HCT116 (cell line): Measurements from ENCODE around the gene MFSD6L. TPM values are rescaled to one million over a fixed set of nuclear protein-coding genes. Genes with fewer than 3 reads are reported as not detected.

ENCODE experiments used
- ATAC-seq: fragments of 200-7000 bp; cut with Tn5 transposase; 2 replicates; pipeline ENCODE4 v1.9.1; 2020; ENCODE audit warnings: mild to moderate bottlenecking, moderate library complexity
- BruUV-seq: library from RNA; stranded (reverse); fragments of 400-500 nt; replicated peaks from 2 replicates; lab custom pipeline; 2021; lab: Mats Ljungman, UMichigan
- CTCF ChIA-PET: fragments of 300-600 bp; sonication (Branson Sonifier 250); formaldehyde crosslinking; loops from one replicate; lab custom pipeline; 2021; ENCODE audit warnings: antibody characterized with exemption; lab: Charles Lee
- POLR2A ChIA-PET: fragments of 300-600, 350-600 bp; sonication (Branson Sonifier 250); formaldehyde crosslinking; loops from one replicate; lab custom pipeline; 2021; ENCODE audit warnings: antibody characterized with exemption; lab: Charles Lee
- RAD21 ChIA-PET, 2 experiments: fragments of 300-600 bp; sonication (Branson Sonifier 250); formaldehyde crosslinking; loops; one replicate each; lab custom pipeline; 2023; ENCODE audit warnings: low total read pairs in 2 of 2; ENCODE audit not compliant: uncharacterized antibody in 2 of 2, unreplicated experiment in 2 of 2, low non-redundant PET in 1 of 2; lab: Charles Lee
- DNase-seq: peaks from one replicate; pipeline ENCODE4 v3.0.0-alpha.2; 2010; ENCODE audit warnings: low read depth, low spot score
- H2AFZ ChIP-seq: fragments of 200-600 bp; shearing (Covaris generic), sonication (generic); 2 replicates; pipeline ENCODE4 v1.6.1; 2017; ENCODE audit warnings: low read depth, mixed run types, mixed read lengths, antibody characterized with exemption, low read length; ENCODE audit not compliant: poor library complexity, severe bottlenecking
- H3K27ac ChIP-seq: 2 replicates; pipeline ENCODE4 v1.5.1; 2012; ENCODE audit warnings: low read depth, low read length
- H3K27me3 ChIP-seq: fragments of 200-600 bp; sonication (generic); 2 replicates; pipeline ENCODE4 v1.6.1; 2016; ENCODE audit warnings: mixed run types, low read length, mixed read lengths; ENCODE audit not compliant: insufficient read depth
- H3K36me3 ChIP-seq, 2 experiments: fragments of 200-500 bp in 1 of 2; fragments of 200-600 bp in 1 of 2; sonication (Bioruptor generic) in 1 of 2; sonication (generic) in 1 of 2; 2 replicates each; pipeline versions ENCODE4 v1.5.1 to v1.6.1; 2014 to 2016; ENCODE audit warnings: low read length in 2 of 2, inconsistent platforms in 1 of 2, mixed read lengths in 1 of 2, mixed run types in 1 of 2; ENCODE audit not compliant: insufficient read depth in 2 of 2, control insufficient read depth in 1 of 2
- H3K4me1 ChIP-seq, 2 experiments: fragments of 200-600 bp in 1 of 2; sonication (generic) in 1 of 2; 2 replicates each; pipeline versions ENCODE4 v1.5.1 to v1.6.1; 2012 to 2017; ENCODE audit warnings: low read length in 2 of 2, inconsistent platforms in 1 of 2, mild to moderate bottlenecking in 1 of 2, mixed read lengths in 1 of 2, mixed run types in 1 of 2, moderate library complexity in 1 of 2; ENCODE audit not compliant: insufficient read depth in 2 of 2, control insufficient read depth in 1 of 2
- H3K4me2 ChIP-seq: fragments of 200-600 bp; sonication (generic); 2 replicates; pipeline ENCODE4 v1.6.1; 2017; ENCODE audit warnings: mixed run types, low read length, mixed read lengths
- H3K4me3 ChIP-seq, 2 experiments: fragments of 200-600 bp in 1 of 2; sonication (generic) in 1 of 2; replicated peaks in 1 of 2; 2 replicates each; pipeline ENCODE4 v1.5.1; 2011 to 2016; ENCODE audit warnings: low read length in 2 of 2, control low read depth in 1 of 2, low read depth in 1 of 2, mild to moderate bottlenecking in 1 of 2, mixed read lengths in 1 of 2, mixed run types in 1 of 2
- H3K79me2 ChIP-seq: fragments of 200-600 bp; sonication (generic); 2 replicates; pipeline ENCODE4 v1.6.1; 2017; ENCODE audit warnings: mild to moderate bottlenecking, mixed run types, low read length, moderate library complexity, mixed read lengths; ENCODE audit not compliant: insufficient read depth
- H3K9ac ChIP-seq: fragments of 200-600 bp; sonication (generic); 2 replicates; pipeline ENCODE4 v1.6.1; 2016; ENCODE audit warnings: low read length, mixed read lengths
- H3K9me2 ChIP-seq: fragments of 200-600 bp; sonication (generic), shearing (Covaris generic); 2 replicates; pipeline ENCODE4 v1.6.1; 2017; ENCODE audit warnings: mixed run types, mild to moderate bottlenecking, moderate library complexity; ENCODE audit not compliant: insufficient read depth
- H3K9me3 ChIP-seq, 2 experiments: fragments of 200-500 bp in 1 of 2; fragments of 200-600 bp in 1 of 2; sonication (Bioruptor generic) in 1 of 2; sonication (generic) in 1 of 2; 2 replicates each; pipeline ENCODE4 v1.6.1; 2014 to 2017; ENCODE audit warnings: low read length in 2 of 2, mixed read lengths in 2 of 2, inconsistent platforms in 1 of 2, low read depth in 1 of 2, mild to moderate bottlenecking in 1 of 2, mixed run types in 1 of 2, moderate library complexity in 1 of 2; ENCODE audit not compliant: control insufficient read depth in 1 of 2, insufficient read depth in 1 of 2
- H4K20me1 ChIP-seq: fragments of 200-600 bp; sonication (generic), shearing (Covaris generic); 2 replicates; pipeline ENCODE4 v1.6.1; 2017; ENCODE audit warnings: mixed run types, mild to moderate bottlenecking, moderate library complexity; ENCODE audit not compliant: insufficient read depth
- CEBPB ChIP-seq: IDR thresholded peaks from 2 replicates; pipeline ENCODE4 v1.6.1; 2012; ENCODE audit warnings: low read depth
- ELF1 ChIP-seq: IDR thresholded peaks from 2 replicates; pipeline ENCODE4 v1.6.1; 2012; ENCODE audit warnings: low read depth, borderline replicate concordance
- EZH2phosphoT487 ChIP-seq: fragments of 200-600 bp; IDR thresholded peaks from 2 replicates; pipeline ENCODE4 v1.6.1; 2018; ENCODE audit warnings: antibody characterized with exemption, borderline replicate concordance
- JUND ChIP-seq: IDR thresholded peaks from 2 replicates; pipeline ENCODE4 v1.6.1; 2012
- TCF7L2 ChIP-seq: IDR thresholded peaks from 2 replicates; pipeline ENCODE4 v1.7.0; 2011; ENCODE audit warnings: borderline replicate concordance, inconsistent platforms; ENCODE audit not compliant: insufficient read depth, insufficient read length; ENCODE audit errors: extremely low read depth
- ZFX ChIP-seq: fragments of 450-650 bp; IDR thresholded peaks from 2 replicates; pipeline ENCODE4 v1.6.1; 2017
- intact Hi-C: fragments of 100-400 bp; cut with micrococcal nuclease; formaldehyde crosslinking; loops from 2 replicates; pipeline ENCODE4 v1.10.0; 2022
- total RNA-seq: library from RNA; stranded (reverse); gene quantifications from one replicate; pipeline ENCODE4 v1.2.1, GENCODE V29; 2021; ENCODE audit not compliant: unreplicated experiment
- TF ChIP-seq, protein P1 (sequence below), 3 experiments: fragments of 200-600 bp in 1 of 3; sonication (generic) in 1 of 3; IDR thresholded peaks in 2 of 3; conservative IDR thresholded peaks in 1 of 3; 2 replicates each; pipeline ENCODE4 v1.5.1; 2012 to 2017; ENCODE audit warnings: low read depth in 2 of 3, low read length in 2 of 3, antibody characterized with exemption in 1 of 3, borderline replicate concordance in 1 of 3, control low read depth in 1 of 3, mild to moderate bottlenecking in 1 of 3, mixed read lengths in 1 of 3, mixed run types in 1 of 3, moderate library complexity in 1 of 3; ENCODE audit not compliant: insufficient read depth in 1 of 3
- TF ChIP-seq, protein P2 (sequence below): IDR thresholded peaks from 2 replicates; pipeline ENCODE4 v1.6.1; 2012; ENCODE audit warnings: low read depth

The MFSD6L gene
- total RNA-seq, 1 experiment from 2014 or later: not detected

DNA sequence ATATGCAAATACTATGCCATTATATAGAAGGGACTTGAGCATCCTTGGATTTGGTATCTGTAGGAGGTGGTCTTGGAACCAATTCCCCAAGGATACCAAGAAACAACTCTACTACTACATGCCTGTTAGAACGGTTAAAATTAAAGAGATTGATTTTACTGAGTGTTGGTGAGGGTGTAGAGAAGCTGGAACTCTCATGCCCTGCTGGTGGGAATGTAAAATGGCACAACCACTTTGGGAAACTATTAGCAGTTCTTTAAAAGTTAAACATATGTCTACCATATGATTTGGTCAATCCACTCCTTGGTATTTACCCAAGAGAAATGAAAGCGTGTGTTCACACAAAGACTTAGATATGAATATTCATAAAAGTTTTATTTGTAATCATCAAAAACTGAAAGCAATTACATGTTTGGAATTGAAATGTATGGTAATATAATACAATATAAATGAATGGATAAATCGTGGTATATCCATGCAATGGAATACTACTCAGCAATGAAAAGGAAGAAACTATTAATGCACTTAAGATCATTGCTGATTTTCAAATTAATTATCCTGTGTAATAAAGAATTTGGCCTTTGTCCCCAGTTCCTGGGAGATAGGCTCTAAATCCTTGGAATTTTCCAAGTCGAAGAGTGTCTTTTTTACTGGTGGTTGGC, 7.8 kb downstream of the MFSD6L start:
- Histone ChIP-seq H3K4me1 (no peaks in the 10 kb centered on the region), H3K79me2 (no peaks in the 10 kb centered on the region), H4K20me1 (no peaks in the 10 kb centered on the region), H2AFZ (no peak overlapping the region), H3K4me3 (no peak overlapping the region), H3K27me3 (no peaks in the 10 kb centered on the region), H3K9me3 (peaks cover 6 to 9% of the 10 kb centered on the region in 2 experiments; a peak in 3 of 4 replicates), H3K36me3 (no peaks in the 10 kb centered on the region), H3K27ac (no peak overlapping the region), H3K4me2 (no peak overlapping the region), H3K9ac (no peak overlapping the region), H3K9me2 (no peaks in the 10 kb centered on the region)
- BruUV-seq: no TSS peak
- ATAC-seq: no peak
- RAD21 ChIA-PET: no interaction called here
- TF ChIP-seq, protein P1, sequence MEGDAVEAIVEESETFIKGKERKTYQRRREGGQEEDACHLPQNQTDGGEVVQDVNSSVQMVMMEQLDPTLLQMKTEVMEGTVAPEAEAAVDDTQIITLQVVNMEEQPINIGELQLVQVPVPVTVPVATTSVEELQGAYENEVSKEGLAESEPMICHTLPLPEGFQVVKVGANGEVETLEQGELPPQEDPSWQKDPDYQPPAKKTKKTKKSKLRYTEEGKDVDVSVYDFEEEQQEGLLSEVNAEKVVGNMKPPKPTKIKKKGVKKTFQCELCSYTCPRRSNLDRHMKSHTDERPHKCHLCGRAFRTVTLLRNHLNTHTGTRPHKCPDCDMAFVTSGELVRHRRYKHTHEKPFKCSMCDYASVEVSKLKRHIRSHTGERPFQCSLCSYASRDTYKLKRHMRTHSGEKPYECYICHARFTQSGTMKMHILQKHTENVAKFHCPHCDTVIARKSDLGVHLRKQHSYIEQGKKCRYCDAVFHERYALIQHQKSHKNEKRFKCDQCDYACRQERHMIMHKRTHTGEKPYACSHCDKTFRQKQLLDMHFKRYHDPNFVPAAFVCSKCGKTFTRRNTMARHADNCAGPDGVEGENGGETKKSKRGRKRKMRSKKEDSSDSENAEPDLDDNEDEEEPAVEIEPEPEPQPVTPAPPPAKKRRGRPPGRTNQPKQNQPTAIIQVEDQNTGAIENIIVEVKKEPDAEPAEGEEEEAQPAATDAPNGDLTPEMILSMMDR (IDR thresholded peaks at IDR 0.05 in 2 of 3, conservative IDR thresholded peaks at IDR 0.05 in 1 of 3; ENCODE audit: borderline replicate concordance in 1 of 3, insufficient read depth in 1 of 3, low read depth in 2 of 3, low read length in 2 of 3): peak in 2 of 3 experiments; percentile 34 to 41; a peak in 3 of 6 replicates
- TF ChIP-seq, protein P2, sequence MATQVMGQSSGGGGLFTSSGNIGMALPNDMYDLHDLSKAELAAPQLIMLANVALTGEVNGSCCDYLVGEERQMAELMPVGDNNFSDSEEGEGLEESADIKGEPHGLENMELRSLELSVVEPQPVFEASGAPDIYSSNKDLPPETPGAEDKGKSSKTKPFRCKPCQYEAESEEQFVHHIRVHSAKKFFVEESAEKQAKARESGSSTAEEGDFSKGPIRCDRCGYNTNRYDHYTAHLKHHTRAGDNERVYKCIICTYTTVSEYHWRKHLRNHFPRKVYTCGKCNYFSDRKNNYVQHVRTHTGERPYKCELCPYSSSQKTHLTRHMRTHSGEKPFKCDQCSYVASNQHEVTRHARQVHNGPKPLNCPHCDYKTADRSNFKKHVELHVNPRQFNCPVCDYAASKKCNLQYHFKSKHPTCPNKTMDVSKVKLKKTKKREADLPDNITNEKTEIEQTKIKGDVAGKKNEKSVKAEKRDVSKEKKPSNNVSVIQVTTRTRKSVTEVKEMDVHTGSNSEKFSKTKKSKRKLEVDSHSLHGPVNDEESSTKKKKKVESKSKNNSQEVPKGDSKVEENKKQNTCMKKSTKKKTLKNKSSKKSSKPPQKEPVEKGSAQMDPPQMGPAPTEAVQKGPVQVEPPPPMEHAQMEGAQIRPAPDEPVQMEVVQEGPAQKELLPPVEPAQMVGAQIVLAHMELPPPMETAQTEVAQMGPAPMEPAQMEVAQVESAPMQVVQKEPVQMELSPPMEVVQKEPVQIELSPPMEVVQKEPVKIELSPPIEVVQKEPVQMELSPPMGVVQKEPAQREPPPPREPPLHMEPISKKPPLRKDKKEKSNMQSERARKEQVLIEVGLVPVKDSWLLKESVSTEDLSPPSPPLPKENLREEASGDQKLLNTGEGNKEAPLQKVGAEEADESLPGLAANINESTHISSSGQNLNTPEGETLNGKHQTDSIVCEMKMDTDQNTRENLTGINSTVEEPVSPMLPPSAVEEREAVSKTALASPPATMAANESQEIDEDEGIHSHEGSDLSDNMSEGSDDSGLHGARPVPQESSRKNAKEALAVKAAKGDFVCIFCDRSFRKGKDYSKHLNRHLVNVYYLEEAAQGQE: no peak
- TF ChIP-seq CEBPB: no peak
- no peak for TF ChIP-seq JUND
- no peak for TF ChIP-seq EZH2phosphoT487
- TF ChIP-seq ELF1: no peak
- TF ChIP-seq ZFX: no peak
- TF ChIP-seq TCF7L2: no peak
- intact Hi-C loops: no loop called here
- POLR2A ChIA-PET: no interaction called here
- DNase-seq: no peak
- CTCF ChIA-PET: no interaction called here
